Activated B cell treated with CpG ODN at 0.5 μM for 24 hours (primary cell): Measurements from ENCODE around the gene SBSN. TPM values are rescaled to one million over a fixed set of nuclear protein-coding genes. Genes with fewer than 3 reads are reported as not detected.
A peak's percentile ranks its signal among the peaks of the same experiment; 100 is the strongest.

Source experiments
- ATAC-seq: fragments of 200-7000 bp; cut with Tn5 transposase; one replicate; pipeline ENCODE4 v1.10.0; 2021; ENCODE audit warnings: low read depth, mild to moderate bottlenecking, moderate library complexity
- CTCF ChIA-PET: fragments of 350-600 bp; sonication (Branson Sonifier 250); formaldehyde crosslinking; loops from one replicate; lab custom pipeline; 2021; ENCODE audit warnings: antibody characterized with exemption; lab: Charles Lee
- POLR2A ChIA-PET: fragments of 350-600 bp; sonication (Branson Sonifier 250); formaldehyde crosslinking; loops from one replicate; lab custom pipeline; 2021; ENCODE audit warnings: antibody characterized with exemption; lab: Charles Lee
- DNase-seq: peaks from one replicate; pipeline ENCODE4 v3.0.0; 2022
- H3K27ac Mint-ChIP-seq: one replicate; pipeline ENCODE4 v1.8.0; 2020; ENCODE audit warnings: mixed read lengths
- H3K27me3 Mint-ChIP-seq: one replicate; pipeline ENCODE4 v1.8.0; 2021; ENCODE audit warnings: mixed read lengths
- H3K36me3 Mint-ChIP-seq: one replicate; pipeline ENCODE4 v1.8.0; 2021; ENCODE audit warnings: low read depth, mixed read lengths
- H3K4me1 Mint-ChIP-seq: one replicate; pipeline ENCODE4 v1.8.0; 2021; ENCODE audit warnings: mixed read lengths
- H3K4me3 Mint-ChIP-seq: one replicate; pipeline ENCODE4 v1.8.0; 2020; ENCODE audit warnings: mild to moderate bottlenecking, mixed read lengths
- H3K9me3 Mint-ChIP-seq: one replicate; pipeline ENCODE4 v1.8.0; 2020; ENCODE audit warnings: mixed read lengths
- intact Hi-C: fragments of 100-400 bp; cut with micrococcal nuclease; formaldehyde crosslinking; loops from one replicate; pipeline ENCODE4 v1.15.1; 2024
- total RNA-seq: library from RNA; stranded (reverse); gene quantifications from 2 replicates; pipeline ENCODE4 v1.2.3, GENCODE V29; 2022
- TF ChIP-seq, protein P1 (sequence below): fragments of 200-600 bp; IDR thresholded peaks from one replicate; pipeline ENCODE4 v1.8.0; 2022; ENCODE audit warnings: antibody characterized with exemption, mild to moderate bottlenecking

Gene SBSN
- total RNA-seq, 1 donor from 2014 or later = not detected

GRCh38 chr19:35545001-35545854 lies 17.1 kb upstream of the SBSN start, which contains the start of gene TMEM147:
Gene TMEM147 (plus strand): TSS chr19:35545626. CDS start chr19:35545740, 114 bp downstream.
- no peaks in the 10 kb centered on the region for H3K9me3 Mint-ChIP-seq
- H3K4me3 Mint-ChIP-seq = peak within 1 kb of the TSS; percentile 88
- TF ChIP-seq, protein P1, sequence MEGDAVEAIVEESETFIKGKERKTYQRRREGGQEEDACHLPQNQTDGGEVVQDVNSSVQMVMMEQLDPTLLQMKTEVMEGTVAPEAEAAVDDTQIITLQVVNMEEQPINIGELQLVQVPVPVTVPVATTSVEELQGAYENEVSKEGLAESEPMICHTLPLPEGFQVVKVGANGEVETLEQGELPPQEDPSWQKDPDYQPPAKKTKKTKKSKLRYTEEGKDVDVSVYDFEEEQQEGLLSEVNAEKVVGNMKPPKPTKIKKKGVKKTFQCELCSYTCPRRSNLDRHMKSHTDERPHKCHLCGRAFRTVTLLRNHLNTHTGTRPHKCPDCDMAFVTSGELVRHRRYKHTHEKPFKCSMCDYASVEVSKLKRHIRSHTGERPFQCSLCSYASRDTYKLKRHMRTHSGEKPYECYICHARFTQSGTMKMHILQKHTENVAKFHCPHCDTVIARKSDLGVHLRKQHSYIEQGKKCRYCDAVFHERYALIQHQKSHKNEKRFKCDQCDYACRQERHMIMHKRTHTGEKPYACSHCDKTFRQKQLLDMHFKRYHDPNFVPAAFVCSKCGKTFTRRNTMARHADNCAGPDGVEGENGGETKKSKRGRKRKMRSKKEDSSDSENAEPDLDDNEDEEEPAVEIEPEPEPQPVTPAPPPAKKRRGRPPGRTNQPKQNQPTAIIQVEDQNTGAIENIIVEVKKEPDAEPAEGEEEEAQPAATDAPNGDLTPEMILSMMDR = no peak
- ChIA-PET CTCF (no interaction called here), POLR2A (interaction anchor here (0.9 to 1.0 kb wide), 2 partner anchors 98 to 103 kb away, joined by 3 read pairs; partner anchors contain the start of gene COX6B1)
- H3K36me3 Mint-ChIP-seq = peaks cover 20% of the 10 kb centered on the region
- intact Hi-C loops = loop anchor here (1.0 to 5.0 kb wide), 5 partner anchors 35 to 386 kb away; partner anchors contain the start of genes ETV2, HAUS5, HSPB6 and PROSER3
- DNase-seq (peak; percentile 84), ATAC-seq (peak; percentile 89)
- H3K27me3 Mint-ChIP-seq = no peaks in the 10 kb centered on the region
- H3K4me1 Mint-ChIP-seq = peaks cover 44% of the 10 kb centered on the region
- peak within 1 kb of the TSS; percentile 79 for H3K27ac Mint-ChIP-seq

- Mint-ChIP-seq H3K9me3 (no peaks in the 10 kb centered on the region), H3K4me1 (peaks cover 45% of the 10 kb centered on the region), H3K36me3 (peaks cover 17% of the 10 kb centered on the region), H3K4me3 (peak overlapping the region; percentile 88), H3K27ac (peak overlapping the region; percentile 79), H3K27me3 (no peaks in the 10 kb centered on the region)
- CTCF ChIA-PET = no interaction called here
- intact Hi-C loops = no loop called here
- DNase-seq = no peak
- no peak for ATAC-seq
- POLR2A ChIA-PET = interaction anchor here (0.8 to 1.0 kb wide), 2 partner anchors 99 to 321 kb away, joined by 3 read pairs; no protein-coding TSS in a partner anchor
- TF ChIP-seq, protein P1 = no peak
Observed at GRCh38 chr19:35544110-35544802, 16.1 kb upstream of the SBSN start.

GRCh38 chr19:35543280-35544109 lies 15.4 kb upstream of the SBSN start:
- Mint-ChIP-seq H3K4me3 (no peak overlapping the region), H3K36me3 (peaks cover 14% of the 10 kb centered on the region), H3K27ac (no peak overlapping the region), H3K27me3 (no peaks in the 10 kb centered on the region), H3K9me3 (no peaks in the 10 kb centered on the region), H3K4me1 (peaks cover 37% of the 10 kb centered on the region)
- TF ChIP-seq, protein P1 = no peak
- ChIA-PET POLR2A (interaction anchor here (0.7 to 0.8 kb wide), 2 partner anchors 166 to 320 kb away, joined by 3 to 7 read pairs; no protein-coding TSS in a partner anchor), CTCF (no interaction called here)
- intact Hi-C loops = no loop called here
- ATAC-seq = no peak
- no peak for DNase-seq

DNA sequence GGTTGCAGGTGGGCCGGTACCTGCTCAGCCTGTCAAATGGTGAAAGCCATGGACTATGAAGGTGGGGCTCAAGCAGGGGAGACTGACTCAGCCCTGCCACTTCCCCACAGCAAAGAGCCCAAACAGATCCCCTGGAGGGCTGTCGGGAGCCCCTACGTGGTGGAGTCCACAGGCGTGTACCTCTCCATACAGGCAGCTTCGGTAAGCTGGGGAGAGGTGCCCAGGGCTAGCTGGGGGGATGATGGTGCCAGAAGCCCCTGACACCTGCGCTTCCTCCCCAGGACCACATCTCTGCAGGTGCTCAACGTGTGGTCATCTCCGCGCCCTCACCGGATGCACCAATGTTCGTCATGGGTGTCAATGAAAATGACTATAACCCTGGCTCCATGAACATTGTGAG lies 14.1 kb upstream of the SBSN start:
- Mint-ChIP-seq H3K9me3 (no peaks in the 10 kb centered on the region), H3K36me3 (peaks cover 9% of the 10 kb centered on the region), H3K4me1 (peaks cover 33% of the 10 kb centered on the region), H3K27me3 (no peaks in the 10 kb centered on the region), H3K4me3 (no peak overlapping the region), H3K27ac (no peak overlapping the region)
- TF ChIP-seq, protein P1 = no peak
- ChIA-PET CTCF (no interaction called here), POLR2A (interaction anchor here (0.7 kb wide), 1 partner anchor 79 kb away, joined by 3 read pairs; no protein-coding TSS in a partner anchor)
- ATAC-seq (no peak), DNase-seq (no peak)
- intact Hi-C loops = no loop called here
